ENCODE measurements around the gene LUM. TPM values are rescaled to one million over a fixed set of nuclear protein-coding genes. Genes with fewer than 3 reads are reported as not detected.
A peak's percentile ranks its signal among the peaks of the same experiment; 100 is the strongest.

LUM gene
- total and polyA plus RNA-seq, 2 of the 4 experiments (the other 2 are of a cell fraction): 50.0 to 70.5 TPM

DNA sequence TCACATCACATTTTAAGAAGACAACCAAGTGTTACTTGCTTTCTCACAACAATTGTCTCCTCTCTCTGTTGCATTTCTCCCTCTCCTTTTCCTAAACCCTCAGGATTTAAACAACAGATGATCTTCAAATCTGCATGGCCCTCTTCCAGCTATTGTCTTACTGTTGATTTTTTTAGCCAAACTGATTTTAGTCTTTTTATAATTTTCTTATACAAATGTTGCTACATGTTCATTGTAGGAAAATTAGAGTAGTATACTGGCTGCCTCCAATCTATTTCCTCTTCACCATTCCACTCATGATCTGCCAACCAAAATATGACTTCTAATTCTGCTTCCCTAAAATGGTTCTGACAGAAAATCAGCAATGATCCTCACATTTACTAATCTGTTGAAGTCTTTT, 52.1 kb downstream of the LUM start:
- Histone ChIP-seq H3K36me3 (ENCODE audit: control insufficient read depth, insufficient read depth, low read length) (no peaks in the 10 kb centered on the region), H3K9me1 (ENCODE audit: insufficient read depth, low read length) (no peaks in the 10 kb centered on the region), H3K27me3 (ENCODE audit: control insufficient read depth, insufficient read depth, low read length) (no peaks in the 10 kb centered on the region), H3K27ac (ENCODE audit: insufficient read depth, low read length) (no peak overlapping the region), H3K4me1 (ENCODE audit: control insufficient read depth, insufficient read depth, low read length) (no peaks in the 10 kb centered on the region), H3K4ac (ENCODE audit: low read depth, low read length) (no peak overlapping the region), H3K4me3 (ENCODE audit: insufficient read depth, low read depth, low read length) (no peak overlapping the region), H2AK9ac (replicated peaks; ENCODE audit: low read depth, low read length, poor library complexity) (no peak overlapping the region), H4K20me1 (ENCODE audit: insufficient read depth, low read length) (no peaks in the 10 kb centered on the region), H3K18ac (ENCODE audit: low read depth, low read length) (no peak overlapping the region), H2AK5ac (ENCODE audit: low read depth, low read length) (no peak overlapping the region), H3K9ac (ENCODE audit: low read depth, low read length) (no peak overlapping the region), H3K9me3 (ENCODE audit: control insufficient read depth, insufficient read depth, low read length) (no peaks in the 10 kb centered on the region), H3K23ac (ENCODE audit: low read depth, low read length) (no peak overlapping the region), H2AFZ (replicated peaks; ENCODE audit: low read length, poor library complexity) (no peak overlapping the region), H4K8ac (ENCODE audit: low read depth in 2 of 2, low read length in 2 of 2) (no peak overlapping the region), H3K4me2 (ENCODE audit: low read depth, low read length) (no peak overlapping the region), H4K5ac (ENCODE audit: low read depth, low read length) (no peak overlapping the region), H2BK15ac (ENCODE audit: low read depth, low read length) (no peak overlapping the region), H3K79me1 (ENCODE audit: low read depth in 1 of 2, low read length in 2 of 2) (no peaks in the 10 kb centered on the region), H3K14ac (replicated peaks; ENCODE audit: low read depth, low read length) (no peak overlapping the region), H4K91ac (ENCODE audit: insufficient read depth, low read depth, low read length) (no peak overlapping the region), H2BK5ac (ENCODE audit: low read depth, low read length, poor library complexity, severe bottlenecking) (no peak overlapping the region), H2BK20ac (ENCODE audit: low read depth, low read length) (no peak overlapping the region), H3K56ac (ENCODE audit: extremely low read depth, insufficient read depth, low read length) (0 out of 2 replicates have a peak overlapping the region, but pooled peaks have one; percentile 37), H2BK120ac (ENCODE audit: low read depth, low read length) (no peak overlapping the region)
- no TSS peak for BruUV-seq (replicated peaks)
- TF ChIP-seq, protein P1, sequence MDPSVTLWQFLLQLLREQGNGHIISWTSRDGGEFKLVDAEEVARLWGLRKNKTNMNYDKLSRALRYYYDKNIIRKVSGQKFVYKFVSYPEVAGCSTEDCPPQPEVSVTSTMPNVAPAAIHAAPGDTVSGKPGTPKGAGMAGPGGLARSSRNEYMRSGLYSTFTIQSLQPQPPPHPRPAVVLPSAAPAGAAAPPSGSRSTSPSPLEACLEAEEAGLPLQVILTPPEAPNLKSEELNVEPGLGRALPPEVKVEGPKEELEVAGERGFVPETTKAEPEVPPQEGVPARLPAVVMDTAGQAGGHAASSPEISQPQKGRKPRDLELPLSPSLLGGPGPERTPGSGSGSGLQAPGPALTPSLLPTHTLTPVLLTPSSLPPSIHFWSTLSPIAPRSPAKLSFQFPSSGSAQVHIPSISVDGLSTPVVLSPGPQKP (IDR thresholded peaks at IDR 0.05; ENCODE audit: borderline replicate concordance, low read depth, low read length): no peak
- no peak for TF ChIP-seq POLR2A (IDR thresholded peaks at IDR 0.05; ENCODE audit: low read depth, low read length)
- TF ChIP-seq, protein P2, sequence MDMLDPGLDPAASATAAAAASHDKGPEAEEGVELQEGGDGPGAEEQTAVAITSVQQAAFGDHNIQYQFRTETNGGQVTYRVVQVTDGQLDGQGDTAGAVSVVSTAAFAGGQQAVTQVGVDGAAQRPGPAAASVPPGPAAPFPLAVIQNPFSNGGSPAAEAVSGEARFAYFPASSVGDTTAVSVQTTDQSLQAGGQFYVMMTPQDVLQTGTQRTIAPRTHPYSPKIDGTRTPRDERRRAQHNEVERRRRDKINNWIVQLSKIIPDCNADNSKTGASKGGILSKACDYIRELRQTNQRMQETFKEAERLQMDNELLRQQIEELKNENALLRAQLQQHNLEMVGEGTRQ (IDR thresholded peaks at IDR 0.05; ENCODE audit: low read depth, low read length): no peak
- no peak for TF ChIP-seq RFX5 (IDR thresholded peaks at IDR 0.05; ENCODE audit: low read depth, low read length)
- TF ChIP-seq SMC3 (IDR thresholded peaks at IDR 0.05; ENCODE audit: low read depth, low read length): no peak
- no peak for TF ChIP-seq MXI1 (IDR thresholded peaks at IDR 0.05; ENCODE audit: borderline replicate concordance, low read depth, low read length)
- no peak for TF ChIP-seq CHD1 (IDR thresholded peaks at IDR 0.05; ENCODE audit: low read depth, low read length)
- no peak for TF ChIP-seq FOS (IDR thresholded peaks at IDR 0.05; ENCODE audit: low read depth, low read length)
- TF ChIP-seq NFE2L2 (IDR thresholded peaks at IDR 0.05; ENCODE audit: low read depth, low read length): no peak
- TF ChIP-seq CEBPB (IDR thresholded peaks at IDR 0.05; ENCODE audit: low read depth, low read length): no peak
- no peak for TF ChIP-seq RAD21 (IDR thresholded peaks at IDR 0.05; ENCODE audit: low read length)
- TF ChIP-seq RCOR1 (IDR thresholded peaks at IDR 0.05; ENCODE audit: insufficient replicate concordance, low read length): no peak
- no peak for TF ChIP-seq MAZ (IDR thresholded peaks at IDR 0.05; ENCODE audit: borderline replicate concordance, low read depth, low read length)
- POLR2A ChIA-PET (ENCODE audit: unreplicated experiment): no interaction called here
- CTCF ChIA-PET: no interaction called here
- DNase-seq (no peak), ATAC-seq (ENCODE audit: low read depth) (no peak)
- dilution Hi-C loops (cut with HindIII; ENCODE audit: low sequenced_read_pairs, unreplicated experiment) (no loop called here), intact Hi-C loops (cut with micrococcal nuclease) (loop anchor here (5.0 kb wide), 1 partner anchor 52 kb away; no protein-coding TSS in a partner anchor), in situ Hi-C loops (cut with MboI; ENCODE audit: low sequenced_read_pairs) (no loop called here)
